ENCODE results near the gene CCDC88C.

Gene CCDC88C

DNA sequence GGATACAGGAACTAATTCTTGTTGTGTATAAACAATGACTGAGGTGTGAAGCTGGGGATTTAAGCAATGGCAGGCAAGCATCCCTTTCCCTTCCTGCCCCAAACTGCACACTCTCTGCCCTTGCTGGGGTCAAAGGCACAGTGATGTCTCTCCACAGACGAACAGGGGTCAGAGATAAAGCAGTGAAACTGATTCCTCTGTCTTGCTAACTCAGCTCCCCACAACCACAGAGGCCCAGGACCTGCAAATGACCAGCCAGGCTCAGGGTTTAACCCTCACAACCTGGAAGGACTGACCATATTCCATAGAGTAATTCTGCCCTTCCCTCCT lies 67.2 kb downstream of the CCDC88C start:
- DNase-seq (ENCODE audit: low read depth in 2 of 2), result no peak

DNA sequence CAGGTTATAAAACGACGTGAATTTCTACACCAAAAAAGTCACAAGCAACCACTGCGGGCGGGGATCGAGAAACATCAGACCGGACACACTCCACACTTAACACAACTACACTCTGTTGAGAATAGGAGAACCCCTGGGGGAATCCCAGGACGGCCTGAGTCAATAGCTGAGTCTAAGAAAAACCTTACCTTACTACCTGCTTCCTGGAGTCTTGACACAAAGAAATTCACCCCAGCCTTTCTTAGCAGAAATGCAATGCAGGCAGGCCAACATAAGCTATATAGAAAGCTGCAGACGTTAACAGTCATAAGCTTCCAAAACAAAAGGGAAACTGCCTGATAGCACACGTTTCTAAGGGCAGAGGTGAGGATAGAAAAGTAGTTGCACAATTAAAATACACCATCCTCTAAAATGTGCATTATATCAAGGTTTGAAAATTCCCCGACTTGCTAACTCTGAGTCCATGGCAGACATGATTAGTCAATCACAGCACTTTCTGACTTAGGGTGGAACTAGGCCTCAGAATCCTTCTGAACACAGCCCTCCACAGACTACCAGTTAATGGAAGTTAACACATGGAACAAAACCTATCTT lies 68.0 kb downstream of the CCDC88C start:
- DNase-seq (ENCODE audit: low read depth in 2 of 2), result no peak

DNA sequence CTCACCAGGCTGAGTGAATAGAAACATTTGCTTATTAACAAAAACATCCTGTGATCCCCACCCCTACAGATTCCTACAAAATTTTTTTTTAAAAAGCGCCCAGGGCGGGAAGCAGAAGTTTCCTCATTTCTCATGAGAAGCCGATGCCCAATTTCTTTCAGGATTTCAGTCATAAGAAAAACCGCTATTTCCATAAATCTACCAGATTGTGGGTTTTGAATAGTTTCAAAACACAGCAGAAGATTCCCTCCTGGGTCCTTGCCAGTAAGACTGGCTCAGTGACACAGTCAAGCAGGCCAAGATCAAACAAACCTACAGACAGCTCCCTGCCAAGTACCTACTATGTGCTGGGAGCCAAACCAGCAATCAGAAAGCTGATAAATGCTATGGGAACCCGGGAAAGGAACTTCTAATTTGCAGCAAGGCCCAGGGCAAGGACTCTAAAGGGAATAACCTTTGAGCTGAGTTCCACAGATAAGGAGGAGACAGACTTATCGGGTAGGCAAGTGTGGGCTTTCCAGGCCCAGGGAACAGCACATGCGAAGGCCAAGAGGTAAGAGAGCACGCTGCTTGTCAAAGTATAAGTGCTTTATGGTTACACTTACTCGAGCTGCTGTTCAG lies 68.7 kb downstream of the CCDC88C start:
- DNase-seq (ENCODE audit: low read depth in 2 of 2), result no peak

DNA sequence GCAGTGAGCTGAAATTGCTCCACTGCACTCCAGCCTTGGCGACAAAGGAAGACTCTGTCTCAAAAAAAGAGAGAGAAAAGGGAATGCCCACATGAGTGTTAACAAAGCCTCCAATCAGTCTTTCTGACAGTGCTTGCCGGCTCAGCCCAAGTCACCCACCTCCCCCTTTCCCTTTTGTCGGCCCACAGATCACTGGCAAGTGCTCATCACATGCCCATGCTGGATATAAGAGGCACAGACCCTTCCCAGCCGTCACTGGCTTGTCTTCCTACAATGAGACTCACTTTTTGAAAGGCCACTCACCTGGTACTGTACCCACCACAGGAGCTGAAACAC lies 70.8 kb downstream of the CCDC88C start:
- no peak for DNase-seq (ENCODE audit: low read depth in 2 of 2)

DNA sequence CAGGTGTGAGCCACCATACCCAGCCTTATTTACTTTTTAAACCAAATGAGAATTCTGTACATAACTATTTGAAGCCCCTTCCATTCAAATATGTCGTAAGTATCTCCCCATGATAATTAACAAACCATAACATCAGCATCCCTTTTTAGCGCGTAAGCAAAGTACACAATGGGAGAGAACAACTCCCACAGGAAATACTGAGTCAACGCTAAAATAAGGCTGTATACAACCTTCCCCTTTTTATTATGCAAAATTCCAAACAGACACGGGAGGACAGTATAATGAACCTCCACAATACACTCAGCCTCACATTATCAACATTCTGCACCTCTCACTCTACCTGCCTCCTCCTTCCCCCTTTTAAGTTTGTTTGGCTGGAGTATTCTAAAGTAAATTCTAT lies 73.5 kb downstream of the CCDC88C start:
- no peak for DNase-seq (ENCODE audit: low read depth in 2 of 2)

GRCh38 chr14:91343051-91343450 lies 74.6 kb downstream of the CCDC88C start:
- DNase-seq (ENCODE audit: low read depth in 2 of 2), result no peak

GRCh38 chr14:91342206-91342760 lies 75.3 kb downstream of the CCDC88C start:
- no peak for DNase-seq (ENCODE audit: low read depth in 2 of 2)

DNA sequence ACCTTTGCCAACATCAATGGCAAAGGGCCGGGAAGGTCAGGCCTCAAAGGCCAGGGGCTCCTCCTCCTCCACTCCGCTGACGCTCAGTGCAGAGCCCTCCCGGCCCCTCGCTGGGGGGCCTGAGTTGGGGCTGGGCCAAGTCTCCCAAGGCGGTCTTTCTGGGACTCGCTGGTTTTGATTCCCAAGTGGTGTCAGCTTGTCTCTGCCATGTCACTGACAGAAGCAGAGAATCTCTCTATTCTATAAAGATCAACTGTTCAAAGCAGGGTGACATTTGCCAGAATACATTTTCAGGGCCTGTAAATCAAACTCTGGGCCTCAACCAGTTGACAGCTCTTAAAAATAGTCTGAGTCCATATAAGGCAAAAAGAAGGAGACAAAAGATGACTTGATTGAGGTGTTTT lies 75.9 kb downstream of the CCDC88C start:
- no peak for DNase-seq (ENCODE audit: low read depth in 2 of 2)

DNA sequence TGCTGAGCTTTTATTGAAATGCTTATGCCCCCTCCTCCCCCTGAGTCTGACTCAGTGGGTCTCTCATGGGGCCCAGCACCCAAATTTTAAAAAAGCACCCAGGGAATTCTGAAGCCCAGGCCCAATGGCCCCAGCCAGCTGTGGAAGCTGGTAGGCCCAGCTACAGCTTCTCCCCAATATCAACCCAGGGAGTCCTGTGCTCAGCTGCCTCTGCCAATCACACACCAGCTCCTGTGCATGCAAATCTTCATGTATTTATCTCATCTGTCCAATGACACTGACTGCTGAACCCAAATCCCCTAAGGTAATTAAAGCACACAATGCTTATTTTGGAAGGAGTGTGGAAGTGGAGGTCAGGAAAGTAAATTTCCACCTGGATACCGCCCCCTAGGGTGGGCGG lies 76.3 kb downstream of the CCDC88C start:
- no peak for DNase-seq (ENCODE audit: low read depth in 2 of 2)

DNA sequence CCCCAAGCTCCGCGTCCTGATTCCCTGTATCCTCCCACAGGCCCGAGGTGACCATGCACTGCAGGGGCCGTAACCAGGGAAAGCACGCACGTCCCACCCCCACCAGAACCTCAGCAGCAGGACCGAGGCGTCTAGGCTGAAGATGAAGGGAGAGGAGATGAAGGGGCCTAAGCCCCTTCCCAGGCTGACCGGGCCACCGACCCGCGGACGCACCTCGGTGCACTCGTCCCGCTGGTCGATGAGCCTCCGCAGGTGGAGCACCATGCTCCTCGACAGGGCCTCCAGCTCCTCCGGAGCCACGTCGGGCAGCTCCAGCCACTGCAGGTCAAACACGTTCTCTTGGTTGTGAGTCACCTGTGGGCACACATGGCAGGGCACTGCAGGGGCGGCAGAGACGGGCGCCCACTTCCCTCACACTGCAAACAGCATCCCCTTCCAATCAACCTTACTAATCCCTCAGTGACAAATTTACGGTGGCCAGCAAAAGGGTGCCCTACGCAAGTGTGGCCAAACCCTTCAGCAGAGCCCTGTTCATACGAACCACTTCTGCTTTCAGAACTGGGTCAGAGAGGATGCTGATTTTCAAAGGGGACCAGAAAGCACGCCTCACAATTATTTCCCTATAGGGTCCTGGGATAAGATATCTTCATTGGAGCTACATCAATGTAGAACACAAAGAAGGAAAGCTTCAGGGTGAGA lies 77.8 kb downstream of the CCDC88C start:
- DNase-seq (ENCODE audit: low read depth in 2 of 2), result no peak

GRCh38 chr14:91339076-91339475 lies 78.5 kb downstream of the CCDC88C start:
- no peak for DNase-seq (ENCODE audit: low read depth in 2 of 2)

GRCh38 chr14:91338379-91338778 lies 79.2 kb downstream of the CCDC88C start:
- DNase-seq (ENCODE audit: low read depth in 2 of 2), result no peak

- DNase-seq (ENCODE audit: low read depth in 2 of 2), result no peak
Measured at GRCh38 chr14:91337699-91338335, 79.8 kb downstream of the CCDC88C start.

DNA sequence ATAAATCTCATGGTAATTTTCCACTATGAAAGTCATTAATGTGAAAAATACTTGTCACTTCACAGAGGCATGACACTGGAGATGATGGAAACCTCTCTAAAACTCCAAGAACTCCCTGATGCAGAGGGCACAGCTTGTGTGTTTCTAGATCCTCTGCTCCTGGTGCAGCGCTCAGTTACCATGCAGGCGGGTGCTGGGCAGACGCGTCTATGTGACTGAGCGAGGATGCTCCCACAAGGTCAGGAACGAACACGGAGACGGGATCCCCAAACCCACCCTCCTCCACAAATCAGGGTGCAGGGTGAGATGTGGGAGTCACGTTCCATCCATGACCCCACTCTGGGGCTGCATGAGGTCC lies 81.5 kb downstream of the CCDC88C start:
- DNase-seq (ENCODE audit: low read depth in 2 of 2), result no peak

- DNase-seq (ENCODE audit: low read depth in 2 of 2), result no peak
Measured at GRCh38 chr14:91335191-91336092, 82.2 kb downstream of the CCDC88C start.

GRCh38 chr14:91333650-91334039 lies 84.0 kb downstream of the CCDC88C start:
- DNase-seq (ENCODE audit: low read depth in 2 of 2), result no peak

GRCh38 chr14:91332986-91333649 lies 84.5 kb downstream of the CCDC88C start:
- DNase-seq (ENCODE audit: low read depth in 2 of 2), result peak in 1 of 2 experiments; percentile 5

DNA sequence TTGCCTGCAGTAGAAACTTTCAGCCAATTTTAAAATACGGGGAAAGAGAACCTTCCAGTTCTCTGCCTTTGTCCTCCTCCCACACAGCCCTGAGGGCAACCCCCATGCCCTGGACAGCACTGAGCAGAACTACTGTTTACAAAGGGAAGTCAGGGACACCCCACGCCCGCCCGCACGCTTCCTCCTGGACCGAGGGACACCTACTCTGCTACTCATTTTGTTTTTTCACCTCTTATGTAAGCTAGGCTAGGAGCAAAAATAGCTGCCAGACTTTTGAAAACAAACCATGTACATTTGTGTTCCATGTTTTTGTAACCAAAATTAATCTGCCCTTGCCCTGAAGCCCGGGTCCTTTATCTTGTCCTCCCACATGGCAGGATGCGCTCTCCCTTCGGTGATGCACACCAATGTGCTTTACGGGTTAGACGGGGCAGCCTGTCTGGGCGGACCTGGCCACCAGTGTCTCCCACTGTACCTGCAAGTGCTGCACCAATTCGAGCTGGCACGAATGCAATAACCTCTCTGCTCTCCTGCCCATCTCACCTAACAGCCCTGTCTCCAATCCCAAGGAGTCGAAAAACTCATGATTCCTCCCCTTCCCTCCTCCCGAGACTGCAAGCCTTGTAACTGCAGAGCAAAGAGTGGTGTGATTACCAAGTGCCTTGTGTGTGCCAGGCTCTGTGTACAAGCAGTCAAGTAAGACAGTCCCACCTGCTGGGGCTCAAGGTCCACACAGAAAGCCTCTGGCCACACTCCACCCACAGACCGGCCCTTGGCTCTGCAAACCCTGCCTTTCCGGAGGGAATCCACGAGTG lies 85.2 kb downstream of the CCDC88C start:
- no peak for DNase-seq (ENCODE audit: low read depth in 2 of 2)

DNA sequence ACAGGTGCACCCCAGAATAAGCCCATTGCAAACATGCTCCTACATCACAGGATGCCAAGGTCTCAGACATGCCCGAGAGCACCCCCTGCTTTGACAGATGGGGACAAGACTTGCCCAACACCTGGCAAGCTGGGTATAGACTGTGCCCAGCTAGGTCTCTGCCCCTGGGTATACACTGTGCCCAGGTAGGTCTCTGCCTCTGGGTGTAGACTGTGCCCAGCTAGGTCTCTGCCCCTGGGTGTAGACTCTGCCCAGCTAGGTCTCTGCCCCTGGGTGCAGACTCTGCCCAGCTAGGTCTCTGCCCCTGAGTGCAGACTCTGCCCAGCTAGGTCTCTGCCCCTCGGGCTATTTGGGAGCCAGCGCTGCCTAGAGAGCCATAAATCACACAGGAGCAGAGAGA lies 85.9 kb downstream of the CCDC88C start:
- DNase-seq (ENCODE audit: low read depth in 2 of 2), result no peak

- no peak for DNase-seq (ENCODE audit: low read depth in 2 of 2)
Measured at GRCh38 chr14:91330856-91331255, 86.8 kb downstream of the CCDC88C start.

All from fibroblast of skin of left biceps (primary cell).